GM23248 (cell line): ENCODE results near the gene PEX26.
"Not testable (repeated sequence)": the region's sequence is repeated elsewhere in the genome, so short reads cannot be mapped to it uniquely, and the experiment has no call there.

Experiments
- EZH2 ChIP-seq: fragments of 200-600 bp; sonication (generic); IDR thresholded peaks from 2 replicates; pipeline ENCODE4 v1.6.1; 2018; ENCODE audit warnings: antibody characterized with exemption, mild to moderate bottlenecking; ENCODE audit not compliant: insufficient read depth, poor library complexity, severe bottlenecking
- EZH2phosphoT487 ChIP-seq: fragments of 200-600 bp; sonication (generic); IDR thresholded peaks from 2 replicates; pipeline ENCODE4 v1.6.1; 2018; ENCODE audit warnings: antibody characterized with exemption, moderate library complexity, mild to moderate bottlenecking, low read depth; ENCODE audit not compliant: insufficient read depth

GRCh38 chr22:18051113-18051512 lies 26.7 kb upstream of the PEX26 start:
- not testable (repeated sequence) for TF ChIP-seq EZH2, EZH2phosphoT487
